CD4-positive, alpha-beta T cell treated with Interleukin-15 for 1 hour (primary cell): ENCODE results near the gene SEC24B.
"Not testable (repeated sequence)": the region's sequence is repeated elsewhere in the genome, so short reads cannot be mapped to it uniquely, and the experiment has no call there.

Source experiments
- DNase-seq: peaks from one replicate; pipeline ENCODE4 v3.0.0-alpha.2; 2020

The SEC24B gene

DNA sequence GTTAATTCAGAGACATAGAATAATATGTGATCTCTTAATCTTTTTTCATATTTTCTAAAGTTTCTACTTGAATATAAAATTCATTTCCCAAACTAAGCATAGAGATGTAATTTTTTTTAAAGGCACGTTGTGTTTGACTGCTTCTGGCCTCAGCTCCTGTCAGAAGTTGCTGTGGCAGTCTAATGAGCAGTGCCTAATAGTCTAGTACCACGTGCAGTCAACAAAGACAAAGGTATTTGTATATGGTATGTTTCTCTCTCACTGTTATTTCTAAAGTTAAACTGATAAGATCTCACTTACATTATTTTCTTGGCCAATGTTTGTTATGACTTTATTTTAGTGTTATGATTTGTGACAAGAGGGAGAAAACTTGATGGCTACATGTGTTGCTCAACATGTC, 77.8 kb downstream of the SEC24B start:
- DNase-seq: no peak

DNA sequence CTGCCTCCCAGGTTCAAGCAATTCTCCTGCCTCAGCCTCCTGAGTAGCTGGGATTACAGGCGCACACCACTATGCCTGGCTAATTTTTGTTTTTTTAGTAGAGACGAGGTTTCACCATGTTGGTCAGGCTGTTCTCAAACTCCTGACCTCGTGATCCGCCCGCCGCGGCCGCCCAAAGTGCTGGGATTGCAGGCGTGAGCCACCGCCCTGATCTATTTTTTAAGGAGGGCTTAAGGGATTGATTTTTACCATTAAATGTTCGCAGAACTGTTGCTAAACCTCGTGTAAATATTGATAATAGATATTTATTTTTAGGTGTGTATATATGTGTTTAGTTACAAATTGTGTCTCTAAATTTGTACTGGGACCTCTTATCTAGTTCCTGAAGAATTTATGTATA, 79.8 kb downstream of the SEC24B start:
- not testable (repeated sequence) for DNase-seq

DNA sequence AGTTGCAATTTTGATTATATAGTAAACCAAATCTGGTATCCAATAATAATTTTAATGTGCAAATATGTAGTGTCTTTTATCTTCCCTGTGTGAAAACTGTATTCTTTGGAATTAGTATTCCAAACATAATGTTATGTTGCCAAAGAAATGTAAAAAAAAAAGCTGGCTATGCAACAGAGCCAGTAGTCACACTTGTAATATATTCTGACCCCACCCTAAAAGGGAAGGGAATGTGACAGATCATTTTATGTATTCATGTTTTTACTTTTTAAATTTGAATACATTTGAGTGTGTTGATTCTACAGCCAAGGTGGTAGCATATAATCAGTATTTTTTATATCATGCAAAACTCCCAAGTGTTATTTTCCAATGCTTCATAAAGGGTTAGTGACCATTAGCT, 98.6 kb downstream of the SEC24B start:
- no peak for DNase-seq

DNA sequence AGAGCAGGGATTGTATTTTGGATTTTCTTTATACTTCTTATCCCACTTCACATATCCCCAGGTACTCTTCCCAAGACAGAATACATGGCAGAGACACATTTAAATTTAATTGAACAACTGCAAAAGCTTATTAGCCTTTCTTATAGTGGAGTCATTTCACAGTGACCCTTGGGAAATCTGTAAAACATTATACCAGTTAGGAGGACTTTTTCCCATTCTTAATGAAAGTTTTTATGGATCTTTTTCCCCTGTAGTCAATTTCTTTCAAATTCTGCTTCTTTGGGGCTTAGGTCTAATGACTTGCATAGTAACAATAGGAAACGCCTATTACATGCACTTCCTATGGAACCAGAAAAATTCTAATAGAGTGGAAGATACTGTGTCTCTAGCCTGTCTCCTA, 111.8 kb downstream of the SEC24B start:
- no peak for DNase-seq

DNA sequence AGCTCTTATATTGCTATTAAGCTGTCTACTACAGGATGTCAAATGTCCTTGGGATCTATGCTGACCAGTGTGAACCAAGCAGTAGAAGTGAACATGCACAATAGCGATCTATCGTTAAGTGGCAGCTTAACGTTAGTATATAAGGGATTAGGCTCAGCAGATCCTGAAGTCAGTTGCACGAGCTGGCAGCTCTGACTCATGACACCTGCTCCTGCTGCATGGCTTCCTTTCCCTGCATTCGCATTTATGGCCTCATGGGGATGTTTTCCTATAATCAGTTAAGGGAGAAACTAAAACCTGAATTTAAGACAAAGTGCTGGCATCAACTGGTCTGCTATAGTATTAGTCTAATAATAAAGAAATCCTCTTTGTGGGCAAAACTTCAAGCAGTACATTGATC, 113.8 kb downstream of the SEC24B start:
- DNase-seq: no peak

DNA sequence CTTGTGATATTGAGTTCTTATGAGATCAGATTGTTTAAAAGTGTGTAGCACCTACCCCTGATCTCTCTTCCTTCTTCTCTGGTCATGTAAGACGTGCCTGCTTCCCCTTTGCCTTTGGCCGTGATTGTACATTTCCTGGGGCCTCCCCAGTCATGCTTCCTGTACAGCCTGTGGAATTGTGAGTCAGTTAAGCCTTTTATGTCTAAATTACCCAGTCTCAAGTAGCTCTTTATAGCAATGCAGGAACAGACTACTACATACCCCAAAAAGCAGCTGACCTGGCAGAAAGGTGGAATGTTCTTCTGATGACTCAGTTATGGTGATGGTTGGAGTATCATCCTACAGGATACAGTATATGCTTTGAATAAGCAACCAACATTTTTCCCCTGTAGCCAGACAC, 115.0 kb downstream of the SEC24B start:
- DNase-seq: peak; percentile 65

DNA sequence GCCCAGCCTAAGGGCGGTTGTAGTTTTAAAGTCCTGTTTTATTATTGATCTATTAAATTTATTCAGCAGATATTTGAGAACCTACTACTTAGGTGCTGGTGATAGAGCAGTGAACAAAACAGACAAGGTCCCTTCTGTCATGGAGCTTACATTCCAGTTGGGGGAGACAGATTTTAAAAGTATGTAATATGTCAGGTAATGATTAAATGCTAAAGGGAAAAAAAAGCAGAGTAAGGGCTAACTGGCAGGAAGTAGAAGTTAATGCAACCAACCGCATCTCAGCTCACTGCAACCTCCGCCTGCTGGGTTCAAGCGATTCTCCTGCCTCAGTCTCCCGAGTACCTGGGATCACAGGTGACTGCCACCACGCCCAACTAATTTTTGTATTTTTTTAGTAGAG, 118.6 kb downstream of the SEC24B start:
- DNase-seq: no peak

DNA sequence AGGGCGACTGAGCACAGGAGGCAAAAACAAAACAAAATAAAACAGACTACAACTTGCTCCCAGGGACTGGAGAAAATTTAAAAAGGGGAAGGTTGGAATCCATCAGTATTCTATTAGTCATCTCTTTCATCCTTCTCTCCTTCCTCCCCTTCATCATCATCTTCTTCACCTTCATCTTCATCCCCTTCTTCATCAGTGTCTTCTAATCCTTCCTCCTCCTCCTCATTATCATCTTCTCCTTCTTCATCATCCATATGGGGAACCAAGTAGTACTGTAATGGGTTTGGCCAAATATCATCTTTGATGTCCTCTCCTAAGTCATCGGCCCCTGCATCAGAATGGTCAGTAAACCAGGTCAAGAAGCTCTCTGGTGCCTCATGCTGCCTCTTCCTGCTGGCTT, 119.5 kb downstream of the SEC24B start:
- DNase-seq: no peak

DNA sequence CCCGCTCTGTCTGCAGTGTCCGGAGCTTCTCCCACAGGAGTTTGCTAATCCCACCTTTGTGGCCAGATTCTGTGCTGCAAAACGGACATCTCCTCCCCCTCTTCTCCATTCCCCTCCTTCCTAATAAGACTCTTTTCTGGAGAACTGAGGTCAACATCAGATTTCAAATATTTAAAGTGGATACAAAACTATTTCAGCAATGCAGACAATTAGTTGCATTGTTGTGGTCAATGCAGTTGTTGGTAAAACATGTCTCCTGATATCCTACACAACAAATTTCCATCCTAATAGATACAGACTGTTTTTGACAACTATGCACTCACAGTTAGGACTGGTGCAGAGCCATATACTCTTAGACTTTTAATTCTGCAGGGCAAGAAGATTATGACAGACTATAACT, 121.4 kb downstream of the SEC24B start:
- no peak for DNase-seq

DNA sequence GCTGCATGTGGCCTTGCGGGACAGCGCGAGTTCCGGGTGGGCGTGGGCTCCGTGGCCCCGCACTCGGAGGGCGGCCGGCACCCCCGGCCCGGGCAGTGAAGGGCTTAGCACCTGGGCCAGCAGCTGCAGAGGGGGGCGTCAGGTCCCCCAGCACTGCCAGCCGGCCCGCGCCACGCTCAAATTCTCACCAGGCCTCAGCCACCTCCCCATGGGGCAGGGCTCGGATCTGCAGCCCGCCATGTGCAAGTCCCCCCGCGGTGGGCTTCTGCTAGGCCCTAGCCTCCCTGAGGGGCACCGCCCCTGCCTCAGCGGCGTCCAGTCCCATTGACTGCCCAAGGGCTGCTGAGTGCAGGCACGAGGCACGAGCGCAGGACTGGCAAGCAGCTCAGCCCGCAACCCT, 123.8 kb downstream of the SEC24B start:
- no peak for DNase-seq

DNA sequence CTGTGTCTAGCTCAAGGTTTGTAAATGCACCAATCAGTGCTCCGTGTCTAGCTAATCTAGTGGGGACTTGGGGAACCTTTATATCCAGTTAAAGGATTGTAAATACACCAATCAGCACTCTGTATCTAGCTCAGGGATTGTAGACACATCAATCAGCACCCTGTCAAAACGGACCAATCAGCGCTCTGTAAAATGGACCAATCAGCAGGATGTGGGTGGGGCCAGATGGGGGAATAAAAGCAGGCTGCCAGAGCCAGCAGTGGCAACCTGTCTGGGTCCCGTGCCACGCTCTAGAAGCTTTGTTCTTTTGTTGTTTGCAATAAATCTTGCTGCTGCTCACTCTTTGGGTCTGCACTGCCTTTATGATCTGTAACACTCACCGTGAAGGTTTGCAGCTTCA, 124.5 kb downstream of the SEC24B start:
- peak; percentile 19 for DNase-seq

DNA sequence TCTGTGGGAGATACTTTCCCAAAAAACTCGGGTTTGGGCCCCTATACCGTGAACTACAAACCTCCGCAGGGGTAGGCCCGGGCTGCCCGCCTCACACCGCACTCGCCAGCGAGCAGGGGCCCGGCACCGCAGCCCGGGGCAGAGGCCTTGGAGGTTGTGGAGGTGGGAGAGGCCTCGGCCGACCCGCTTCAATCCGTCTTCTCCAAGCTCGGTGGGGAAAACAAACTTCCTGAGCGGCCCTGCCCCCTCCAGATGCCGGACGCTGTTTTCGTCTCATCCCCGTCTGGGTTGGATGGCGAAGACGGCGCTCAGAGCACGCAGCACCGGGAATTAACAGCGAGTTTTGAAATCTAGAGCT, 126.0 kb downstream of the SEC24B start:
- peak; percentile 17 for DNase-seq

DNA sequence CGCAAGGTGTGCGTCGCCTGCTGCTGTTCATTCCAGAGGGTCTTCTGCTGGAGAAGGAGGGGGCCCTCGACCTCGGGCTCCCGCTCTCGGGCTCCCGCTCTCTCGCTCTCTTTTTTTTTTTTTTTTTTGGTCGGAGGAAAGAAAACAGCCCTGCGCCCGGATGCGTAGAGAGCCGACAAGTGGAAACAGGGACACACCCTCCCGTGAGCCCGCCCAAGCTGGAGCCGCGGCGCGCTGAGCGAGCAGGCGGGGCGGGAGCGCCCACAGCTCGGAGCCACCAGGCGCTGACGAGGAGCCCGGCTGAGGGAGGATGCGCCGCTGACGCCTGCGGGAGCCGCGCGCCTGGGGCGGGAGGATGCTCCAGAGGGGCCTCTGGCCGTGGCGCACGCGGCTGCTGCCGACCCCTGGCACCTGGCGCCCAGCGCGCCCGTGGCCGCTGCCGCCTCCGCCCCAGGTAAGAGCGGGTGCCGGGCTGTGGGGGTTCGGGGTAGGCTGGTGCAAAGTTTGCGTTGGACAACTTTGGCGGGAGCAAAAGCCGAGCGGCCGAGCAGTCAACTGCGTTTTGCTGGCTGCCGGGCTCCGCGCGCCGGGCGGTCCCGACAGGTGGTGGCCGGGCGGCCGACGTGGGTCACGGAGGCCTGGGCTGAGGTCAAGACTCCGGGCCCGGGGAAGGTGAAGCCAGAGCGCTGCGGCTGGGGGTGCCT, 126.5 kb downstream of the SEC24B start, which contains the start of gene MCUB:
TSS of gene MCUB (plus strand) at position 264 of the 704 bp plus-strand sequence. CDS start at position 356, 92 bp downstream.
- DNase-seq: peak; percentile 89

DNA sequence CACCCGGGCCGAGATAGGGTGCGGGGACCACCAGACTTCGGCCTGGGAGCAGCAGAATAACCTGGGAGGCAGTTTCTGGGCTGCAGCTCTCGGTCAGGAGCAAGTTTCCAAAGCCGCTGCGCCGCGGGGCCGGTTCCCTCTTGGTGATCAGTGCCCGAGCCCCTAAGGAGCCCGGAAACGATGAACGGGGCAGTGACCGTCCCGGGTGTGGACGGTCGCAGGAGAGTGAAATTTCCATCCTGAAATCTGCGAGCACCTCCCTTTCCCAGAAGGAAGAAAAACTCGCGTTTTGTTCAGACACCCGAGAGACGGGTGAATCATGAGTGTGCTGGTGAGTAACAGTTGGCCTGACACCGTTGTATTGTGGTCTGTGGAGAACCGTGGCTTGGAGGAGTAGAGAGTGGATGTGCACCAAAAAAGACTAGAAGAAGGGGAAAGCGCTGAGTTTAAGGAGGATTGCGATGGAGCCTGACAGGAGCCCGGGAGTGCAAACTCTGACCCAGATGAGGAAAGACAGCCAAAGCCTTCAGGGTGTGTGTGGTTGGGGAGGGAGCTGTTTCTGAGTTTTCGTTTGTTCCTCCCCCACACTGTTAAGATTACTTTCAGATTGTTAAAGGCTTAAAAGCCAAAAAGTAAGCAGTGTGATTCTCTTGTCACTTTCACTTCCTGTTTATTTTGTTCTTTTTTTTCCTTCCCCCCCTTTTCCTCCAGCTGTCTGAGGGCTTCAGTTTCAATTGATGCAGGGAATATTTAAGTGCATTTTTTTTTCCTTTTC, 127.3 kb downstream of the SEC24B start:
- peak; percentile 51 for DNase-seq

DNA sequence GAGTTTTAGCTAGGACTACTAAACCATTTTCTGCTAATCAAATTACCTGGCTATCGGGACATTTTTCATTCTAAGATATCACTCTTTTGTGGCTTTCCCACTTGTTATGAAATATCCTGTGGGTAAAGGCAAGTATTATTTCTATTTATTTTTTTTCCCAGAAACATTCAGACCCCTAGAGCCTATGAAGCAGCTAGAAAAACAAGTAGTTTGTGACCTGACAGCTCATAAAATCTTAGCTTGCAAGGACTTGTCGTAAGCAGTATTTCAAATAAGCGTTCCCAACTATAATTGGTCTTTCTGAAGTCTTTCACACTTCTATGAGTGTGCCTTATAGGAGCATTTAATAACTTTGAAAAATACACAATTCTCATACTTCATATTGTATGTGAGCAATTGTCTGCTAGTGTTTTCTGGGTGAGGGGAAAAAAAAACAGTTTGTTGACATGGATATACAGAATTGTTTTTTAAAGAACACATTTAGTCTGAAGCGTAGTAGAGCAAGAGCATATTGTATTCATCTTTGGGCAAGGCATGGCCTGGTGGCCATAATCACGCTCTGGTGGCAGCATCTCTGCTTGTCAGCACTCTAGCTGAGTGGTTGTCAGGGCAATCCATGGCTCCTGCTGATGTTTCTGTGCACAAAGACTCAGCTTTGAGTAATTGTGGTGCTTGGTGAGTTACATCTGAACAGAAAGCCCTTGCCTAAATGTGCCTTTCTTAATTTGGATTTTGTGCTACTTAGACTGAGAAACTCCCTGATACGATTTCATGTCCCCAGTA, 129.0 kb downstream of the SEC24B start:
- no peak for DNase-seq

DNA sequence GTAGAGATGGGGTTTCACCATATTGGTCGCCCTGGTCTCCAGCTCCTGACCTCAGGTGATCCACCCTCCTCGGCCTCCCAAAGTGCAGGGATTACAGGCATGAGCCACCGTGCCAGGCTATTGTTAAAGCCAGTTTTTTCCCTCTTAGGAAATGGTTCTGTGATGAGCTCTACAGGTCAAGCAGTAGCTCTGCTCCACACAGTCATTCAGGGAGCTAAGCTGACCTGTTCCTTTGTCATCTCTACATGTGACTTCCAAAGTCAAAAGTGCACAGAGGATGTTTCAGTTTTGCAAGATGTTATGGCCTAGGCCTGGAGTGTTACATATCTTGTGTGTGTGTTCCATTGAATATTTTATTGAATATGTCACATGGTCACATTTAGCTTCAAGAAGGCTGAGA, 137.9 kb downstream of the SEC24B start:
- no peak for DNase-seq

DNA sequence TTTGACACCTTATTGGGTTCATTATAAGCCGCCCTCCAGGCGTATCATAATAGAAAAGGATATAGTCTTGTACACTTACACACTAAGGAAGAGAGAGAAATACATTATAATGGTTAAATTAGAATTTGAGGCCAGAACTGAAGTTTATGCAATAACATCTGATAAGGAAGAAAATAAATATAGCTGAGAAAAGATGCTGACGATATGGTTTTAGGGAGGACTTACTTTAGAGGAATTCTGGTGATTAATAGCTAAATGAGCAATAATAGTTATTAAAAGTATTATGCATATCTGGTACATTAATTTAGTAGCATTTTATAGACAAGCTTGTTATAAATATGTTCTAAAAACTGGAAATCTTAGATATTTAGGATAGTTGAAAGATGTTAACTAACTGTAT, 138.5 kb downstream of the SEC24B start:
- no peak for DNase-seq

DNA sequence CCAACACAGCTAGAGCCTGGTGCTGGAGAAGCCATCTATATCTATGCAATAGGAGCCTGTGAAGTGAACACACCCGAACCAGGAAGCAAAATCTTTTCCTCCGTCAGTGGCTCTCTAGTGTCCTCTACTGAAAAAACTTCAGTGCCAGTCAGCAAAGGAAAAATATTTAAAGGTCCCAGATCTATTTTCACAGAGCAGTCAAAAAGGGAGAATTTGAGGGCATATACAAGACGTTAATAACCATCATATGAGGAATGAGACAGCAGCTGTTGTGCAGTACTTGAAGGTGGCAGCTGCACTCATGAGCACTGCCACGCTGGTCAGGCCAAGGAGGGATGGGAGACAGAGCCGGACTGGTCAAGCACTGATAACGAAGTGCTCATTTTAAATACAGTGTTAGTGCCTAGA, 140.8 kb downstream of the SEC24B start:
- DNase-seq: no peak

DNA sequence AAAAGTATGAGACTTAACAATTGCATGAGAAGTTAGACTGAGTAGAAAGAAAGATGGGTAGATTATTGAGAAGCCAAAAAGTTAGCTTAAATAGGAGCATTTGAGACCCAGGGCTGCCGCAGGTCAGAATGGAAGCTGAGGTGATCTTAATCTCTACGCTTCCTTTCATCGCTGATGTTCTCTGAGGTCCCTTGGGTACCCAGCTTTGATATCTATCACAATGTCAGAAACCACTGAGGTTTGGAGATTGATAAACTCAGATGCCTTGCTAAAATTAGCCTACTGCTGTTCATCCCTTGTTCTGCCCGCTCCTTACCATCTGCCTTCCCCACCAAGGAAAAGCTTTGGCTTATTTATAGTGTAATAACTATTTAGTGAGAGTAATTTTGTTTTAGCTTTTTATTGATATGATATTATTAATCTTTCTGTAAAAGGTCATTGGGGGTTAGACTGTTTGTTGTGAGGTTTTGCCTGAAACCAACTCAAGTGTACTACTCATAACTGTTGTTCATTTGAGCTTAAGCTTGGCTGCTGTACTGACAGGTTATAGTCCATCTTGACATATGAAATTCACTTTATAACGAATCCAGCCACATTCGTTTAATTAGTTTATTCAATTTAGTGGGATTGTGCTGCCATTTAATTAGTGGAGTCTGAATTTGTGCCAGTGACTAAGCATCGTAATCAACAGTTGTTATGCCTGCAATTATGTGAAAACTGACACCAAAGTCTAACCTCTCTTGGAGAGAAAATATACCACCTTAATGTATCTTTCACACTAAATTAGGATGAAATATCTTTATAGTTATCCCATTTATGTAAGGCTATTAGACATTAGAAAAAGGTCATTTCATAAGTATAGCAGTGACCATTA, 141.6 kb downstream of the SEC24B start:
- DNase-seq: no peak

DNA sequence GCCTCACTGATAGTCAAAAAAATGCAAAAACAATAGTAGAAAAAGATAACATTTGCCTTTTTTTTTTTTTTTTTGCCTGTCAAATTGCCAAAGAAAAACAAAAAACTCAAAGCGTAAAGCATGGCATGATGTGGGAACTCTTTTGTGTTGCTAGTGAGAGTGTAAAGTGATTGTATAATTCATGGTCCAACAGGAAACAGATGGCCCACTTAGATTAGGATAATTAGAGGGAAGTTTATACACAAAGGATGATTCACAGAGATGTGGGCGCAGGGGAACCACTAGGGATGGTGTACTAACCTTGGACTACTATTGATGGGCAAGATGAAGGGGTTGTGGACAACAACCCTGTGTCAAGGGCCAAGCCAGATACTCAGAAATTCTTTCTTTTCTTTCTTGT, 142.8 kb downstream of the SEC24B start:
- DNase-seq: no peak

DNA sequence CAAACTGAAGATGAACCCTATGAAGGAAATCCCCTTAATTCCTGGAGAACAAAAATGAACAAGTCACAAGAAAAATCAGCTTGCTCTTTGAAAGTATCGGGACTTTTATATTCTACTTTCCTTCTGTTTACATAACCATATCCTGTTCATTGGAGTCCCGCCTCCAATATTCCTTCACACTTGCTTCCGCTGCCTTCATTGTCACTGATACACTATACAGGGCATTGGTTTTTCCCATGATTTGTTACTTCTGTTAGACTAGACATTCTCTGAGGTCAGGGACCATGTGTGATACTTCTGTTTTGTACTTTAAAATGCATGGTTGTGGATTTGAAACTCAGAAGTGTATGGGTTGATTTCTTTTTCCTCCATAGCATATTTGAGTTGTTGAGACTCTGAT, 145.2 kb downstream of the SEC24B start:
- no peak for DNase-seq

DNA sequence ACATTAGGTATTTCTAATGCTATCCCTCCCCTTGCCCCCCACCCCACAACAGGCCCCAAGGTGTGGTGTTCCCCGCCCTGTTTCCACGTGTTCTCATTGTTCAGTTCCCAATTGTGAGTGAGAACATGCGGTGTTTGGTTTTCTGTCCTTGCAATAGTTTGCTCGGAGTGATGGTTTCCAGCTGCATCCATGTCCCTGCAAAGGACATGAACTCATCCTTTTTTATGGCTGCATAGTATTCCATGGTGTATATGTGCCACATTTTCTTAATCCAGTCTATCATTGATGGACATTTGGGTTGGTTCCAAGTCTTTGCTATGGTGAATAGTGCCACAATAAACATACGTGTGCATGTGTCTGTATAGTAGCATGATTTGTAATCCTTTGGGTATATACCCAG, 146.4 kb downstream of the SEC24B start:
- DNase-seq: not testable (repeated sequence)

DNA sequence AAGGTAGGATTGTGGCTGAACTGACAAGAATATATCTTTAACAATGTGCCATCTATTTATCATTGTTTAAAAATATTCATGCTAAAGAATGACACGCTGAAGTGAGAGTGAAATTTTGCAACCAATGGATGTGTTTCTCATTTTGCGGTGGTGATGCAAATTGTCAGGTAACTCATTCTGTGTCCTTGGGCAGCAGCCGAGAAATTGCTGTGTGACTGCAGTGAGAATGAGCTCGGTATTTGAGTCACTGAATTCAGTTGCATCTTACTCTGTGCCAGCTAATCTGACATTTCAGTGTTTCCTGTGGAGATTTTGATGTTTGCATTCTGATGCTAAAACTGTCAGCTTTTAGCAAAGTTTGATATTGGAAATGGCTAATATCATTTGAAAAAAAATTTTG, 154.6 kb downstream of the SEC24B start:
- no peak for DNase-seq
